SW480 (cell line): ENCODE data around the gene DDX50.

ENCODE experiments used
- DNase-seq: peaks from one replicate; pipeline ENCODE4 v3.0.0-alpha.2; 2016; ENCODE audit warnings: low spot score

The DDX50 gene

DNA sequence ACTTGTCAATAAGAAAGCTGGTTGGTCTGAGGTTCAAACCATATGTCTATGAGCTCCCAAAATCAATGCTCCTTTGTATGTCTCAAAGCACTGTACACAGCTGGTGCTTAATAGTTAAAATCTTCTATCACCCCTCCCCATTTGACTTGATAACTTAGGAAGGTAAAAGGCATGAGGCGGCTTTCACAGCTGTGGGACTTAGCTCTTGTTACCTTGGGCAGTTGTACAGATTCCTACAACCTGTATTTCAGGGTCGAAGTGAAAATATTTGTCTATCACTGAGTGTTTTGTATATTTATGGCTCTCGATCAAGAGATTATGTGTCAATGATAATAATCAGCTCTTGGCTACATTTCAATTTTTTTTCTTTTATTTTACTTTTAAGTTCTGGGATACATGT is 86.5 kb downstream of the DDX50 start:
- DNase-seq: no peak

DNA sequence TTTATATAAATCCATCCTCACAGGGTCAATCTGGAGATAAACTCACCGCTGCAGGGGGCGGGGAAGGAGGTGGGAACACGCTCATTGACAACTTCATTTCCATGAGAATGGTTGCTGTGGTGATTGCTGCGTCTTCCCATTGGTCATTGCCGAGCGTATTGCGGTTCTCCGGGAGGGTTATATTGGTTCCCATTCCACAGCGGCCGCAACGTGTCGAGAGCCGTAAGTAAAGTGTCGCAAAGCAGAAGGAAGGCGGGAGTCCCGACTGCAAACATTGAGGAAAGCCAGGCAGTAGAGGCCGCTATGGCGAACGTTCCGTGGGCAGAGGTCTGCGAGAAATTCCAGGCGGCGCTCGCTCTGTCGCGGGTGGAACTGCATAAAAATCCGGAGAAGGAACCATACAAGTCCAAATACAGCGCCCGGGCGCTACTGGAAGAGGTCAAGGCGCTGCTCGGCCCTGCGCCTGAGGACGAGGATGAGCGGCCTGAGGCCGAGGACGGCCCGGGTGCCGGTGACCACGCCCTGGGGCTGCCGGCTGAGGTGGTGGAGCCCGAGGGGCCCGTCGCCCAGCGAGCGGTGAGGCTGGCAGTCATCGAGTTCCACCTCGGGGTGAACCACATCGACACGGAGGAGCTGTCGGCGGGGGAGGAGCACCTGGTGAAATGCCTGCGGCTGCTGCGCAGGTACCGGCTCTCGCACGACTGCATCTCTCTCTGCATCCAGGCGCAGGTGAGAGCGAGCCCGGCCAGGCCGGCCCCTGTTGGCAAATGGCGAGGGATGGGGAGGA is 87.6 kb downstream of the DDX50 start, which contains the start of gene KIFBP:
Gene KIFBP (plus strand): TSS at position 274 of the 787 bp plus-strand sequence. CDS start 30 bp downstream, at position 304.
- peak; percentile 97 for DNase-seq

DNA sequence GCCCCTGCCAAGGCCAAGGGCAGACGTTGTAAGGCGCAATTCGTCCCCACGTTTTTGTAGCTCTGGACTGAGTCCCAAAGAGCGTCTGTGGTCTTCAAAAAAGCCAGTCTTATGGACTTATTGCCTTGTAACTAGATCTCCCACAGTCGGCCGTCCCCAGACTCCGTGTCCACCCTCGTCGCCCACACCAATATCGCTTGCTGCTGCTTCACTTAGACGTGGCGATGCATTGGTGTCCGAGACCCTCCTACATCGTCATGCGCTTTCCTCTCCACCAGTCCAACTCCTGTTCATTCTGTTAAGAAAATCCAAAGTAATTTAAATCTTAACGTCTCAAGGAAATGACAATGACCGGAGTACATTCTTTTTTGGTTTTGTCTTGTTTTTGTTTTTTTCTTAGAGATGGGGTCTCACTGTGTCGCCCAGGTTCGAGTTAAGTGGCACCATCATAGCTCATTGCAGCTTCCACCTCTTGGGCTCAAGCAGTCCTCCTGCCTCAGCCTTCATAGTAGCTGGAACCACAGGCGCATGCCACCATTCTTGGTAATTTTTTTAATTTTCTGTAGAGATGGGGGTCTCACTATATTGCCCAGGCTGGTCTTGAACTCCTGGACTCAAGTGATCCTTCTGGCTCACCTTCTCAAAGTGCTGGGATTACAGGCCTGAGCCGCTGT is 88.3 kb downstream of the DDX50 start:
- DNase-seq: no peak

DNA sequence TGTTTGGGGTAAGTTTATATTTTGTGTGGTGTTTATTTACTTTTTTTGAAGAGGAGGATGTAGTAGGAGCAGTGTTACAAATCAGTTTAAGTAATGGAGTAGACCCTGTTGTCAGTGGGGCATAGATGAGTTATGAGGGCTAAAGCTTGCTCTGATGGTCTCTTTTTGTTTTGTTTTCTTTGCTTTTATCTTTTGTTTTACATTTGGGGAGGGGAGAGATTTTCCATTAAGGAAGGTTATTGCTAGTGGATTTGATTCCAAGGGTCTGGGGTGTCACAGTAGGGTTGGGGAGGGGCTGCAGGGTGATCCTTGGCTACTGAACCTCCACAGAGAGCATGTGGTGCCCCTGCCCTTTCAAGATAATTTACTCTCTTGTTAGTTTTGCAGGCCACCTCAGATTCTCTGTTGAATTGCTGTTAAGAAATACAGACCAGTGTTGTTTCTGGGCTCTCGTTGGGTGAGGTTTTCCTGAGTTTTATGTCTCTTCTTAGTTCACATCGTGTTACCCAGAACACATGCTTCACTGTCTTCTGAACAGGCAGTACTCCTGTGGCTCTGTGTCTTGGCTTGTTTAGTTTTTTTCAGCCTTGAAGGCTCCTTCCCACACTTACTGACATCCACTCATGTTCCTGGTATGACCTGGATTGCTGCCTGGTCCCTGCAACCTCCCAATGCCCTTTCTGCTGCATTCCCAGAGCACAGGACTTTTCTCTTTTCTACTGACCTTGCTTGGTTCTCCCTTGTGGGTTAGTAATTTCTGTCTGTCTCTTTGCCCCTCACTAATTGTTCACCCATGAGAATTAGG is 91.7 kb downstream of the DDX50 start:
- DNase-seq: no peak
